GM19328 (cell line): Measurements from ENCODE around the gene MTIF2.
"Not testable (repeated sequence)": the region's sequence is repeated elsewhere in the genome, so short reads cannot be mapped to it uniquely, and the experiment has no call there.

ENCODE experiments used
- ATAC-seq: cut with Tn5 transposase; IDR thresholded peaks from one replicate; pipeline ENCODE4 v1.9.1; 2021; ENCODE audit warnings: mild to moderate bottlenecking, moderate library complexity; ENCODE audit not compliant: unreplicated experiment

Gene MTIF2

GRCh38 chr2:55268907-55269644 is at the start of gene MTIF2:
Gene MTIF2 (minus strand): TSS chr2:55269231. CDS start chr2:55263858, 5,373 bp downstream.
- peak; percentile 97 for ATAC-seq

GRCh38 chr2:55314985-55315384 is 46.0 kb upstream of the MTIF2 start:
- no peak for ATAC-seq

GRCh38 chr2:55311444-55311870 is 42.4 kb upstream of the MTIF2 start:
- peak; percentile 91 for ATAC-seq

- no peak for ATAC-seq
Measured at GRCh38 chr2:55309446-55309845, 40.4 kb upstream of the MTIF2 start.

GRCh38 chr2:55302241-55302640 is 33.2 kb upstream of the MTIF2 start:
- ATAC-seq, result no peak

- no peak for ATAC-seq
Measured at GRCh38 chr2:55301277-55301676, 32.2 kb upstream of the MTIF2 start.

- no peak for ATAC-seq
Measured at GRCh38 chr2:55296393-55296792, 27.4 kb upstream of the MTIF2 start.

- no peak for ATAC-seq
Measured at GRCh38 chr2:55283083-55283482, 14.1 kb upstream of the MTIF2 start.

GRCh38 chr2:55282110-55282917 is 13.3 kb upstream of the MTIF2 start:
- ATAC-seq, result peak; percentile 98

GRCh38 chr2:55280851-55281546 is 12.0 kb upstream of the MTIF2 start:
- ATAC-seq, result not testable (repeated sequence)

- not testable (repeated sequence) for ATAC-seq
Measured at GRCh38 chr2:55279859-55280424, 10.9 kb upstream of the MTIF2 start.

- not testable (repeated sequence) for ATAC-seq
Measured at GRCh38 chr2:55279214-55279835, 10.3 kb upstream of the MTIF2 start.

GRCh38 chr2:55277310-55277709 is 8.3 kb upstream of the MTIF2 start:
- no peak for ATAC-seq

- not testable (repeated sequence) for ATAC-seq
Measured at GRCh38 chr2:55274346-55274745, 5.3 kb upstream of the MTIF2 start.

GRCh38 chr2:55269645-55269990 is 587 bp upstream of the MTIF2 start:
- no peak for ATAC-seq

- ATAC-seq, result no peak
Measured at GRCh38 chr2:55268288-55268906, 634 bp downstream of the MTIF2 start.

GRCh38 chr2:55259586-55259985 is 9.4 kb downstream of the MTIF2 start:
- not testable (repeated sequence) for ATAC-seq

GRCh38 chr2:55252832-55253231 is 16.2 kb downstream of the MTIF2 start:
- ATAC-seq, result no peak

- no peak for ATAC-seq
Measured at GRCh38 chr2:55247025-55247424, 22.0 kb downstream of the MTIF2 start.

- no peak for ATAC-seq
Measured at GRCh38 chr2:55245411-55245810, 23.6 kb downstream of the MTIF2 start.
